HG03457 (cell line): ENCODE measurements around the gene STX1A.

Experiments
- ATAC-seq: cut with Tn5 transposase; IDR thresholded peaks from one replicate; pipeline ENCODE4 v1.9.1; 2021; ENCODE audit warnings: moderate number of reproducible peaks; ENCODE audit not compliant: unreplicated experiment

Gene STX1A

DNA sequence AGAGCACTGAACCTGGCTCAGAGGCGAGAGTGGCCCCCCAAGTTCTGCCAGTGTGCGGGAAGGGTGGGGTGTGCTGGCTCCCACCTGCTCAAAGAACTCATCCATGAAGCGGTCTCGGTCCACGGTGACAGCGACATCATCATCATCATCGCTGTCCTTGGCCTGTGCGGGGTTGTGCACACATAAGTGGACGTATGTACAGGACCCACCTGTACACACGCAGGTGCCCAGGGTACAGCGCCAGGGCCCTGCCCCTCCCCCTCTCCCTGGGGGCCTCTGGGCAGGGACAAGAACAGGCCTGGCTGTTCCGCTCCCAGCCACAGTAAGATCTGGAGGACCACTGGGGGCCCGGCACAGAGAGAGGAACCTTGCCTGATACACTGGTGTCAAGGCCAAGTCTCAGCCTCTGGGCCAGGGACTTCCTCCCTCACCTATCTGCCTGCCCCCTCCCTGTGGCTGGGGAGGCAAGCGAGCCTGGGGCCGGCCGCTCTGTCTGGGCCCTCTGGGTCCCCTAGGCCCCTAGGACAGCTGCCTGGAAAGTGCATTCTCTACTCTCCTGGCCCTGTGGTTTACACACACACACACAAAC is 10.4 kb downstream of the STX1A start:
- no peak for ATAC-seq

- no peak for ATAC-seq
Observed at GRCh38 chr7:73707045-73707631, 12.3 kb downstream of the STX1A start.

DNA sequence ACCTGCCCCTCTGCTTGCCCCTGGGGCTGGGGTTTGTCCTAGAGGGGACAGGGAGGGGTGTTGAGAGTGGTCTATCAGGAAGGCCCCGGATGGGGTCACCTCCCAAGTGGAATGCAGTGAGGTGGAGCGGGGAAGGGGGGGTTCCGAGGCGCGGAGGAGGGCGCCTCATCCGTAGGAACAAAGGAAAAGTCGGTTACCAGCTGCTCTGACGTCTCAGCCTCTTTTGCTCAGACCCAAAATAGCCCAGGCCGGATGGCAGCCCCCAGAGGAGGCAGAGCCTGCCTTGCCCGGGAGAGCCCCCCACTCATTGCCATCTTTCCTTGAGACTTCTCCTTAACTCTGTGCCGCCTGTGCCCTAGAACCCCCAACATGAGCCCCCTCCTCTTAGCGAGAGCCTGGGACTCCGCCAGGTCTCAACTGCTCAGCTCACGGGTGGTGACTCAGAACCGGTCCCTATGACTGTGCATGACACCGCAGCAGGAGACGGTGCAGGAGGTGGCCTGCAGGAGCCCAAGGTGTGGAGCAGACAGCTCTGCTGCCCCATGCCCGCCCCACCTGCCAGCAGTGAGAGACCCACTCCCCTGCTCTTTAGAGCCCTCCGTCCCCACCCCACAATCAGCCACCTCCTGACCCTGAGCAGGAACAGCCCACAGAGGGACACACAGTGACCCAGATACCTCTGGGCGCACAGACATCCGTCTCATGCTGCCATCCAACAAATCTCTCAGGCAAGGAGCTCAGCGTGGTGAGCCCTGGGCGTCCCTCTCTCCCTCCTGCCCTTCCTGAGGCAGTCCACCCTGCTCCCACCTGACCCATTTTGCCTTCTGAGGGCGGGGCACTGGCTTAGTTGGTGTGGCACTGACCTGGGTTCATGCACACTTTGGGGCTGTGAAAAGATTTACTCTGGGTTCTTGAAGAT is 13.1 kb downstream of the STX1A start:
- ATAC-seq = no peak

DNA sequence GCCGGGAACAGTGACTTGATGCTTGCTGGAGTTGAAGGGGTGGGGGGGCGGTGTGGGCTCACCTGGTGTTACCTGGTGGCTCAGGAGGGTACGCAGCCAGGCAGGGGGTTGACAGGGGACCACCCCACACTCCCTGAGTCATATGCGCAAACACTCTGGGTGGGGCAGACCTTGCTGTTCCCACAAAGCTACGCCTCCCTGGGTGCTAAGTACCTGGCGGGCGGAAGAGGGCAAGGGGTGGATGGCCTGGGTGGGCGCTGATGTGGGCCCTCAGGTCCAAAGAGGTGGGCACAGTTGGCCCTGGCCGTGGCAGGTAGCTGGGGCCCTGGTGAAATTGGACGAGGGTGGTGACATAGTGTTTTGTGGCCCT is 13.9 kb downstream of the STX1A start:
- ATAC-seq = no peak

DNA sequence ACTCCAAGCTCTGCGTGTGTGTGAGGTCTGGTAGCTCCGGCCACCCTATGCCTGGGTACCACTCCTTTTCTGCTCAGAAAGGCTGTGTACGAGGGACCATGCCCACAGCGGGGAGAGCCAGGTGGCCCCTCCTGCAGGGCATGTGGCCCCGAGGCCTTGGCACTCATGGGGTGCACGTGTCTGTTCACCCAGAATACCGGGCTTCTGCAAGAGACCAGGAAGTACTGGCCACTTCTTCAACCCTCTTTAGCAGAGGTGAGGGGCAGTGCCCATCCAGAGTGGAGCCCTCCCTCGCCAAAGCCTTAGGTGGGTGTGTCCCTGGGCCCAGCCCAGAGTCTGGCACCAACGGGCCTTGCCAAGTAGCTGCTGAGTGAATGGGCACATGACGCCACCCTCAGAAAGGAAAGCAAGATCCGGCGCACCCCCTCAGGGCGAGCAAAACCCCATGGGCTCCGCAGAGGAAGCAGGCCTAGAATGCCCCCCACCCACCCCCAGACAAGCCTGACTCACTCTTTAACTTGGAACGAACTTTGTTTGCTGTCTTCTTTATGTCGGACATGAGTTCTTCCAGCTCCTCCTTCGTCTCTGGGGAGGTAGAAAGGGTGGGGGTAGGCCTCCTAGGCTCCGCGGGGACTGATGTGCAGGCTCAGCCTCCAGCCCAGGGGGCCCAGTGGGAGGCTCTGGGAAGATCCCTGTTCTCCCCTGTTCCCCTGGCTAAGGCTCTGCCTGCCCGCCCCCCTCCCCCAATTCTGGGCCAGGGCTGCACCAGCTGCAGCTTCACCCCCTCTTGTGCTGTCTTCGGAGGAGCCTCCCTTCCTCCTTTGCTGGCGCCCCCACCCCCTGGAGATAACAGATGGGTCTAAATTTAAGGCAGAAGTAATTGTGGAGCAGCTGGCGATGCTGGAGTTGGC is 14.6 kb downstream of the STX1A start:
- ATAC-seq = no peak

GRCh38 chr7:73703757-73704639 is 15.5 kb downstream of the STX1A start:
- no peak for ATAC-seq

DNA sequence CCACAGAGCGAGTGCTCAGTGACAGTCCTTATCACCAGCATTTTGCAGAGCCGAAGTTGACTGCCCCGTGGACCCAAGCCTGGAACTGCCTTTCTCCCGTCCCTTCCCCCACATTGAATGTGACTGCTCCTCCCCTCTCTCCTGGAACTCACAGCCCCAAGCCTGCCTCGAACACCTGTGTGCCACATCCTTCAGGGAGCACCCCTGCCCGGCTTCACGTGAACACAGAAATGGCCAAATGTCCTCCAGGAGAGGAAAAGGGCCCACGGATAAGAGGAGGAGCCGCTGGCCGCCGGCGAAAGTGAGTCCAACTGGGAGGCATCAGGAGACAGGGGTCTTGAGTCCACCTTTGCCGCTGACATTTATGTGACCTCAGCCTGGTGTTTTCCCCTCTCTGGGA is 16.2 kb downstream of the STX1A start:
- no peak for ATAC-seq

DNA sequence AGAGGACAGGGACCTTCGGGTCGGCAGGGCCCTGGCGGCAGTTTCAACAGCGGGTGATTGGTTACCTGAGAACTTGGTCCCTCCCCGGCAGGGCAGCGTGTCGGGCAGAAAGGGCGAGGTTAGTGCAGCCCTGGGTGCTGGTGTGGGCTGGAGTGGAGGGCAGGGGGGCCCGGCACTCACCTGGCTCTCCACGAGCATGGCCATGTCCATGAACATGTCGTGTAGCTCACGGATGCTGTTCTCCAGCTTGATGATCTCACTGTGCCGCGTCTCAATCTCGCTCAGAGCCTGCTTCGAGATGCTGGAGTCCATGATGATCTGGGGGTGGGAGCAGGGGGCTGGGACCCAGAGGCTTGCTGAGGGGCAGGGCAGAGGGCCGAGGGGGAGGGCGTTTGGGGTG is 16.8 kb downstream of the STX1A start:
- no peak for ATAC-seq

- ATAC-seq = no peak
Observed at GRCh38 chr7:73702226-73702625, 17.2 kb downstream of the STX1A start.

GRCh38 chr7:73701357-73701995 is 18.0 kb downstream of the STX1A start:
- no peak for ATAC-seq

- no peak for ATAC-seq
Observed at GRCh38 chr7:73700581-73701134, 18.8 kb downstream of the STX1A start.

GRCh38 chr7:73700069-73700423 is 19.4 kb downstream of the STX1A start:
- no peak for ATAC-seq

- ATAC-seq = no peak
Observed at GRCh38 chr7:73699370-73700068, 19.9 kb downstream of the STX1A start.

DNA sequence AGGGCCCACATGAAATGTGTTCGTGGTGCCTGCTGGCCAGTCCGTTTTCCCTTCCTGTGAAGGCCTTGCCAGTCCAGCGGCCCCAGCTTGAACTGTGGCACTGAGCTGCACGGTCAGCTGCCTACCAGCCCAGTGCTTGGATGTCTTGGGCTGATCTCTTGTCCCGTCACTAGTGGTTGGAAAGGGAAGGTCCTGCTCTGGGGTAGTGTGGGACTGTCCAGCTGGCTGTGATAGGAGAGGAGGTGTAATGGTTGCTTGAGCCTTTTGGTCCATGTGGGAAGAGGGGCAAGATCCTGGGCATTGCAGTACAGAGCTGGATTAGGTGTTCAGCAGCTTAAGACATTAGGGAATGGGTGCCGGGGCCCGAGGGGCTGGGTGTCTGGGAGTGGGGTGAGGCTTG is 21.1 kb downstream of the STX1A start:
- ATAC-seq = no peak

- no peak for ATAC-seq
Observed at GRCh38 chr7:73696372-73696771, 23.1 kb downstream of the STX1A start.

GRCh38 chr7:73690646-73691045 is 28.8 kb downstream of the STX1A start:
- no peak for ATAC-seq

GRCh38 chr7:73688288-73688687 is 31.2 kb downstream of the STX1A start:
- no peak for ATAC-seq

GRCh38 chr7:73685311-73685710 is 34.2 kb downstream of the STX1A start:
- no peak for ATAC-seq
